GM21737 (cell line): ENCODE measurements around the gene KLHL22.
"Not testable (repeated sequence)": the region's sequence is repeated elsewhere in the genome, so short reads cannot be mapped to it uniquely, and the experiment has no call there.

ENCODE experiments used
- ATAC-seq: cut with Tn5 transposase; IDR thresholded peaks from one replicate; pipeline ENCODE4 v1.9.1; 2021; ENCODE audit warnings: mild to moderate bottlenecking, moderate library complexity; ENCODE audit not compliant: unreplicated experiment

Gene KLHL22

GRCh38 chr22:20504293-20504922 is 8.8 kb upstream of the KLHL22 start:
- ATAC-seq: not testable (repeated sequence)

GRCh38 chr22:20503816-20504215 is 8.2 kb upstream of the KLHL22 start:
- ATAC-seq: no peak

- ATAC-seq: no peak
These were observed 4.2 kb upstream of the KLHL22 start for GRCh38 chr22:20499769-20500168.

GRCh38 chr22:20498913-20499312 is 3.3 kb upstream of the KLHL22 start:
- ATAC-seq: no peak

- ATAC-seq: no peak
These were observed 1.8 kb upstream of the KLHL22 start for GRCh38 chr22:20497426-20497825.

- peak; percentile 80 for ATAC-seq
These were observed 476 bp upstream of the KLHL22 start for GRCh38 chr22:20495861-20496681.

GRCh38 chr22:20491346-20491745 is 4.2 kb downstream of the KLHL22 start:
- no peak for ATAC-seq

GRCh38 chr22:20490941-20491307 is 4.7 kb downstream of the KLHL22 start:
- ATAC-seq: no peak

- ATAC-seq: no peak
These were observed 5.2 kb downstream of the KLHL22 start for GRCh38 chr22:20490183-20490940.

GRCh38 chr22:20488946-20489345 is 6.6 kb downstream of the KLHL22 start:
- ATAC-seq: no peak

- no peak for ATAC-seq
These were observed 7.9 kb downstream of the KLHL22 start for GRCh38 chr22:20487715-20488114.

GRCh38 chr22:20486229-20486628 is 9.4 kb downstream of the KLHL22 start:
- ATAC-seq: no peak

- no peak for ATAC-seq
These were observed 10.5 kb downstream of the KLHL22 start for GRCh38 chr22:20484948-20485683.

- no peak for ATAC-seq
These were observed 11.8 kb downstream of the KLHL22 start for GRCh38 chr22:20483771-20484170.

GRCh38 chr22:20483143-20483506 is 12.5 kb downstream of the KLHL22 start:
- ATAC-seq: not testable (repeated sequence)

- ATAC-seq: no peak
These were observed 15.9 kb downstream of the KLHL22 start for GRCh38 chr22:20479612-20480196.

GRCh38 chr22:20478059-20478458 is 17.5 kb downstream of the KLHL22 start:
- ATAC-seq: not testable (repeated sequence)

GRCh38 chr22:20475569-20475968 is 20.0 kb downstream of the KLHL22 start:
- ATAC-seq: not testable (repeated sequence)

- no peak for ATAC-seq
These were observed 20.5 kb downstream of the KLHL22 start for GRCh38 chr22:20475115-20475436.

GRCh38 chr22:20472629-20473442 is 22.8 kb downstream of the KLHL22 start:
- ATAC-seq: no peak
